SHP77 treated with DMSO at 0.1 percent for 48 hours (cell line): ENCODE measurements around the gene ABTB1.
"Not testable (repeated sequence)": the region's sequence is repeated elsewhere in the genome, so short reads cannot be mapped to it uniquely, and the experiment has no call there.

Experiments
- DNase-seq: peaks from one replicate; lab custom pipeline; 2025; lab: John Stamatoyannopoulos, UW

The ABTB1 gene

GRCh38 chr3:127671523-127672428 lies 976 bp upstream of the ABTB1 start:
- no peak for DNase-seq

GRCh38 chr3:127673191-127674100 lies 694 bp downstream of the ABTB1 start:
- DNase-seq = no peak

DNA sequence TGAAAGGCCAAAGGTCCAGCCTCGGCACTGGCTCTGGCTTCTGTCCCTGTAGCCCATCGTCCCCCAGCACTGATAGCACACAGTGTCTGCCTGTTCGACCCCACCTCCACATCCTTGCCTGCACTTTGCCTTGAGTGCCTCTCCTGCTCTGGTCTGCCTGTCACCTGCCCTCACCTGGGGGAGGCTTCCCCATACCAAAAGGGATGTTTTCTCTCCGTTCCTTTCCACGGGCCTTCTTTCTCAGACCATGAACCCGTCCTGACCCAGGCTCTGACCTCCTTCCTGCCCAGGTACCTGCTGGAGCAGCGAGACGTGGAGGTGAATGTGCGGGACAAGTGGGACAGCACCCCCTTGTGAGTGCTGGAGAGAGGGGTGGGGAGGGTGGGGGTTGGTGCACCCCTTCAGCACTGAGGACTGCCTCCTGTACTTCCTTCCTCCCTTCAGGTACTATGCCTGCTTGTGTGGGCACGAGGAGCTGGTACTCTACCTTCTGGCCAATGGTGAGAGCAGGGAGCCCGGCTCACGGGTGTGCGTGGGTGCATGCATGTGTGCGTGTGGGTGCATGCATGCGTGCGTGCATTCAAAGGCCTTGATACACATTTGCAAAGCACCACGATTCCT lies 1.5 kb downstream of the ABTB1 start:
- DNase-seq = no peak

- no peak for DNase-seq
These were observed 2.0 kb downstream of the ABTB1 start for GRCh38 chr3:127674790-127675189.

DNA sequence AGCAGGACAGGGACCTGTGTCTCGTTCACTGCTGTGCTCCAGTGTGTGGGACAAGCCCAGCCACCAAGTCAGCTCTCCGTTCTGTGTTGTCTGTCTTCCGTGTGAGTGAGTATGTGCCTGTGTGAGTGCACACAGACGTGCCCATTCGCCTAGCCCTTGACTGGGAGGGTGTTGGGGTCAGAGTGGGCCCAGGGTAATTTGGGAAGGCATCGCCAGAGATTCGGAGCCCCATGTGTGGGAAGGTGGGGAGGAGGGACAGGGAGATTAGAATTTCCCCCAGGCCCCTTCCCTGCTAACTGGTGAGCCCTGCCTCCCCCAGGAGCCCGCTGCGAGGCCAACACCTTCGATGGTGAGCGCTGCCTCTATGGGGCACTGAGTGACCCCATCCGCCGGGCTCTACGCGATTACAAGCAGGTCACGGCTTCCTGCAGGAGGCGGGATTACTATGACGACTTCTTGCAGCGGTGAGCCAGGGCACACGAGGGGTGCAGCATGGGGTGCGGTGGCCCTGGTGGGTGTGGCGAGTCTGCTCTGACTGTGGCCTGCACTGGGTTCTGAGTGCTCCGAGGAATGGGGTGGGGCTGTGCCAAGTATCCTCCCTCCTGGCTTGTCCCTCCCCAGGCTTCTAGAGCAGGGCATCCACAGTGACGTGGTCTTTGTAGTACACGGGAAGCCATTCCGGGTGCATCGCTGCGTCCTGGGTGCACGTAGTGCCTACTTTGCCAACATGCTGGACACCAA lies 3.1 kb downstream of the ABTB1 start:
- DNase-seq = no peak

DNA sequence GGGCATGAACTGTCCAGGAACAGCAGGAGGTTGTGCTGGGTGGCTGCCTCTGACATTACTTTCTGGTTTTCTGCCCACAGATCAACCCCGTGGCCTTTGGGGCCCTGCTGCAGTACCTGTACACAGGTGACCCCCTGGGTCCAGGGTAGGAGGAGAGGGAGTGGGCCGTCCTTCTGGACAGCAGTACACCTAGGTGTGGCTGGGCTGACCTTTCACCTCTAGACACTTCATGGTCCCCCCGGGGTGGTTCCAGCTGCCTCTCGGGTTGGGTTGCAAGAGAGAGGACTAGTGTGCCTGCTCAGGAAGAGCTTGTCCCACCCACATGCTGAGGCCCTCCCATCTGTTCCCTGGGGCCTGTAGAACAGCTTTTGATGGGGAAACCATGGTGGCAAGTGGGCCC lies 3.7 kb downstream of the ABTB1 start:
- no peak for DNase-seq

DNA sequence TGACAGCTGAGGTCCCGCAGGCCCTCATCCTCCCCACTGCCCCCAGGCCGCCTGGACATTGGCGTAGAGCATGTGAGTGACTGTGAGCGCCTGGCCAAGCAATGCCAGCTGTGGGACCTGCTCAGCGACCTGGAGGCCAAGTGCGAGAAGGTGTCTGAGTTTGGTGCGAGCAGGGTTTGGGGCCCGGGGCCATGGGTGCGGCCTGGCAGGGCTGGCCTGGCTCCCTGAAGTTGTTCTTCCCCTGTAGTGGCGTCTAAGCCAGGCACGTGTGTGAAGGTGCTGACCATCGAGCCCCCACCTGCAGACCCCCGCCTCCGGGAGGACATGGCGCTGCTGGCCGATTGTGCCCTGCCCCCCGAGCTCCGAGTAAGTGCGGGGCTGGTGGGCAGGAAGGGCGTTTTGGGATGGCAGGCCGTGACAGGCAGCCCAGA lies 4.2 kb downstream of the ABTB1 start:
- DNase-seq = no peak

- no peak for DNase-seq
These were observed 5.0 kb downstream of the ABTB1 start for GRCh38 chr3:127677541-127678314.

- no peak for DNase-seq
These were observed 5.5 kb downstream of the ABTB1 start for GRCh38 chr3:127678315-127678599.

- no peak for DNase-seq
These were observed 6.1 kb downstream of the ABTB1 start for GRCh38 chr3:127678611-127679533.

DNA sequence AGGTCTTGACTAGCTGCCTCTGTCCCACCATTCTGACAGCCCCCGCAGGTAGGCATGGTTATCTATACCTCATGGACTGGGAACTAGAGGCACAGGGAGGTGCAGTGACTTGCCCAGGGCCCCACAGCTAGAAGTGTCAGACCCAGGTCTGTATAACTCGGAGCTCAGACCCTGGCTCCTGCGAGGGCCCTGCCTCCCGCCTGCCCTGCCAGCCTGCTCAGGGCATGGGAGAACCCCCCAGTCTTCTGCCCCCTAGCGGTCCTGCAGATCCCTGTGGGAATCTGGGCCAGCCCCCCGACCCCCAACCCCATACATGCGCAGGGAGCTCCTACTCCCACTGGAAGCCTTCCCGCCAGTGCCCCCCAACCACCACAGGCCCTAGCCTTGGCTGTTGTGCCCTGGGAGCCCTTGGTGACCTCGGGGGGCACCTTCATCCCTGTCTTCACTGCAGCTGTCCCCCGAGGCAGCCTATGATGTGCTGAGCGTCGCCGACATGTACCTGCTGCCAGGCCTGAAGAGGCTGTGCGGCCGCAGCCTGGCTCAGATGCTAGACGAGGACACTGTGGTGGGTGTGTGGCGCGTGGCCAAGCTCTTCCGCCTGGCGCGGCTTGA lies 6.9 kb downstream of the ABTB1 start:
- DNase-seq = no peak

- no peak for DNase-seq
These were observed 7.5 kb downstream of the ABTB1 start for GRCh38 chr3:127680146-127680661.

GRCh38 chr3:127680798-127681221 lies 8.1 kb downstream of the ABTB1 start:
- DNase-seq = no peak

DNA sequence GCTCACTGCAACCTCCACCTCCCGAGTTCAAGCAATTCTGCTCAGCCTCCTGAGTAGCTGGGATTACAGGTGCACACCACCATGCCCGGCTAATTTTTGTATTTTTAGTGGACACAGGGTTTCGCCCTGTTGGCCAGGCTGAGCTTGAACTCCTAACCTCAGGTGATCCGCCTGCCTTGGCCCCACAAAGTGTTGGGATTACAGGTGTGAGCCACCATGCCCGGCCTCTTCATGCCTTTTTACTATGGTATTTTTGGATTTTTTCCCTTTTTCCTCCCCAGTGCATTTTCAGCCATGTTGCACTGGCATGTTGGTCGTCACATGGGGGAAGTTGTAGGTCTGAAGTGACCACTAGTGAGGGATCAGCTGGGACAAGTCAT lies 9.4 kb downstream of the ABTB1 start:
- not testable (repeated sequence) for DNase-seq

GRCh38 chr3:127682561-127682960 lies 9.8 kb downstream of the ABTB1 start:
- DNase-seq = no peak

GRCh38 chr3:127684871-127685707 lies 12.3 kb downstream of the ABTB1 start:
- DNase-seq = no peak

GRCh38 chr3:127685708-127686511 lies 13.2 kb downstream of the ABTB1 start:
- no peak for DNase-seq

DNA sequence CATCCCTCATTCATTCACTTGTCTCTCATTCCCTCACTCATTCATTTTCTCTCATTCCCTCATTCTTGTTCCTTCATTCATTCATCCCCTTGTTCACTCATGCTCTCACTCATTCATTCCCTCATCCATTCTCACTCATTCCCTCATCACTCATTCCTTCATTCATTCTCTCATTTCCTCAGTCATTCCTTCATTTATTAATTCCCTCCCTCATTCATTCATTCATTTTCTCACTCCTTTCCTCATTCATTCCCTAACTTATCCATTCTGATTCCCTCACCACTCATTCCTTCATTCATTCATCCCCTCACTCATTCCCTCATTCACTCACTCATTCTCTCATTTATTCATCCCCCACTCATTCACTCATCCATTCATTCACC lies 13.8 kb downstream of the ABTB1 start:
- DNase-seq = no peak
